Measurements from ENCODE around the gene SLC9A1.

SLC9A1 gene

GRCh38 chr1:27060891-27061290, 94.0 kb downstream of the SLC9A1 start:
- no peak for DNase-seq

- DNase-seq = no peak
Observed at GRCh38 chr1:27058966-27059669, 95.8 kb downstream of the SLC9A1 start.

- no peak for DNase-seq
Observed at GRCh38 chr1:27057801-27058625, 96.9 kb downstream of the SLC9A1 start.

- no peak for DNase-seq
Observed at GRCh38 chr1:27057389-27057788, 97.5 kb downstream of the SLC9A1 start.

- no peak for DNase-seq
Observed at GRCh38 chr1:27053977-27054753, 100.8 kb downstream of the SLC9A1 start.

- no peak for DNase-seq
Observed at GRCh38 chr1:27052527-27052926, 102.4 kb downstream of the SLC9A1 start.

GRCh38 chr1:27049607-27050006, 105.3 kb downstream of the SLC9A1 start:
- DNase-seq = no peak

- DNase-seq = no peak
Observed at GRCh38 chr1:27049100-27049499, 105.8 kb downstream of the SLC9A1 start.

Measured in stimulated activated CD4-positive, alpha-beta T cell treated with anti-CD3 and anti-CD28 coated beads, Interleukin-12 subunit alpha, Interleukin-12 subunit beta, amount 100 ng/mL, for 4 hours (primary cell).